ENCODE results near the gene CCT6B. TPM values are rescaled to one million over a fixed set of nuclear protein-coding genes. Genes with fewer than 3 reads are reported as not detected.

CCT6B gene
- total and polyA plus RNA-seq, 2 of the 4 experiments (the other 2 are of a cell fraction): 0.72 to 1.1 TPM

DNA sequence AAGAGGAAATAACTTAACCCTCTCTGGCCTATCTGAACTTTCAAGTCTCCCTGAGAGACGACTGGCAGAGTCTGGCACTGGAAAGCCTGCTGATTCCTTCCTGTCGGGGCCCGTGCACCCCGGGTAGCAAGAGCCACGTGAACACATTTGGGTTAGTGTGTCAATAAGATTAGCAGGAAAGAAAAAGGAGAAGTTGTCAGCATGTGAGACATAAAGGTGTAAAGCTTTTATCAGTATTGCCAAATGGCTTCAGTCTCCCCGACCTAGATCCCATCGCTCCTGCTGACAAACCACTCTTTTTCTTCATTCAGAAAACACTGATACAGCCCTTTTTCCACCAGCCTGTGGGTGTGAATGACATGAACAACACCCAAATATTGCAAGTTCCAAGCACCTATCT lies 74.4 kb downstream of the CCT6B start:
- Histone ChIP-seq H3K23ac (ENCODE audit: low read depth, low read length) (no peak overlapping the region), H3K14ac (replicated peaks; ENCODE audit: low read depth, low read length) (no peak overlapping the region)
- CTCF ChIA-PET: no interaction called here

More for the DNA sequence above, 74.4 kb downstream of the CCT6B start:
- Histone ChIP-seq H3K4me2 (ENCODE audit: low read depth, low read length) (no peak overlapping the region), H4K8ac (ENCODE audit: low read depth in 2 of 2, low read length in 2 of 2) (no peak overlapping the region), H3K9ac (ENCODE audit: low read depth, low read length) (no peak overlapping the region), H2BK120ac (ENCODE audit: low read depth, low read length) (no peak overlapping the region), H2BK5ac (ENCODE audit: low read depth, low read length, poor library complexity, severe bottlenecking) (no peak overlapping the region), H4K20me1 (ENCODE audit: insufficient read depth, low read length) (no peaks in the 10 kb centered on the region), H2BK15ac (ENCODE audit: low read depth, low read length) (no peak overlapping the region), H3K4ac (ENCODE audit: low read depth, low read length) (no peak overlapping the region), H3K18ac (ENCODE audit: low read depth, low read length) (no peak overlapping the region), H4K91ac (ENCODE audit: insufficient read depth, low read depth, low read length) (no peak overlapping the region), H3K79me1 (ENCODE audit: low read depth in 1 of 2, low read length in 2 of 2) (no peaks in the 10 kb centered on the region), H3K9me3 (ENCODE audit: control insufficient read depth, insufficient read depth, low read length) (no peaks in the 10 kb centered on the region), H3K4me1 (ENCODE audit: control insufficient read depth, insufficient read depth, low read length) (no peaks in the 10 kb centered on the region), H2AK9ac (replicated peaks; ENCODE audit: low read depth, low read length, poor library complexity) (no peak overlapping the region), H3K9me1 (ENCODE audit: insufficient read depth, low read length) (no peaks in the 10 kb centered on the region), H2BK20ac (ENCODE audit: low read depth, low read length) (no peak overlapping the region), H3K27ac (ENCODE audit: insufficient read depth, low read length) (no peak overlapping the region), H3K36me3 (ENCODE audit: control insufficient read depth, insufficient read depth, low read length) (no peaks in the 10 kb centered on the region), H2AFZ (replicated peaks; ENCODE audit: low read length, poor library complexity) (no peak overlapping the region), H3K27me3 (ENCODE audit: control insufficient read depth, insufficient read depth, low read length) (peaks cover 1% of the 10 kb centered on the region), H3K4me3 (ENCODE audit: insufficient read depth, low read depth, low read length) (no peak overlapping the region), H4K5ac (ENCODE audit: low read depth, low read length) (no peak overlapping the region), H3K56ac (ENCODE audit: extremely low read depth, insufficient read depth, low read length) (no peak overlapping the region), H2AK5ac (ENCODE audit: low read depth, low read length) (no peak overlapping the region)
- in situ Hi-C loops (cut with MboI; ENCODE audit: low sequenced_read_pairs): no loop called here
- intact Hi-C loops (cut with micrococcal nuclease): no loop called here
- ATAC-seq (ENCODE audit: low read depth) (no peak), DNase-seq (no peak)
- POLR2A ChIA-PET (ENCODE audit: unreplicated experiment): no interaction called here
- no peak for TF ChIP-seq SMC3 (IDR thresholded peaks at IDR 0.05; ENCODE audit: low read depth, low read length)
- no peak for TF ChIP-seq RCOR1 (IDR thresholded peaks at IDR 0.05; ENCODE audit: insufficient replicate concordance, low read length)
- no peak for TF ChIP-seq MAZ (IDR thresholded peaks at IDR 0.05; ENCODE audit: borderline replicate concordance, low read depth, low read length)
- BruUV-seq (replicated peaks): no TSS peak
- dilution Hi-C loops (cut with HindIII; ENCODE audit: low sequenced_read_pairs, unreplicated experiment): no loop called here
- no CpG with 5 or more reads among the region's 7 CpGs for WGBS, 2 experiments (ENCODE audit: extremely low coverage in 2 of 2, insufficient read length in 1 of 2)

Data from IMR-90 (cell line).